H1 (cell line): ENCODE results near the gene SLC9C1.

Experiments
- POLR2A ChIP-seq, 2 experiments: IDR thresholded peaks; 1 replicate in 1 of 2; 2 replicates in 1 of 2; pipeline ENCODE4 v1.6.1; 2011; ENCODE audit warnings: low read depth in 2 of 2, low read length in 2 of 2, mild to moderate bottlenecking in 2 of 2; ENCODE audit errors: control extremely low read depth in 1 of 2
- SP4 ChIP-seq: IDR thresholded peaks from 2 replicates; pipeline ENCODE4 v1.6.1; 2012; ENCODE audit warnings: low read length, inconsistent platforms

DNA sequence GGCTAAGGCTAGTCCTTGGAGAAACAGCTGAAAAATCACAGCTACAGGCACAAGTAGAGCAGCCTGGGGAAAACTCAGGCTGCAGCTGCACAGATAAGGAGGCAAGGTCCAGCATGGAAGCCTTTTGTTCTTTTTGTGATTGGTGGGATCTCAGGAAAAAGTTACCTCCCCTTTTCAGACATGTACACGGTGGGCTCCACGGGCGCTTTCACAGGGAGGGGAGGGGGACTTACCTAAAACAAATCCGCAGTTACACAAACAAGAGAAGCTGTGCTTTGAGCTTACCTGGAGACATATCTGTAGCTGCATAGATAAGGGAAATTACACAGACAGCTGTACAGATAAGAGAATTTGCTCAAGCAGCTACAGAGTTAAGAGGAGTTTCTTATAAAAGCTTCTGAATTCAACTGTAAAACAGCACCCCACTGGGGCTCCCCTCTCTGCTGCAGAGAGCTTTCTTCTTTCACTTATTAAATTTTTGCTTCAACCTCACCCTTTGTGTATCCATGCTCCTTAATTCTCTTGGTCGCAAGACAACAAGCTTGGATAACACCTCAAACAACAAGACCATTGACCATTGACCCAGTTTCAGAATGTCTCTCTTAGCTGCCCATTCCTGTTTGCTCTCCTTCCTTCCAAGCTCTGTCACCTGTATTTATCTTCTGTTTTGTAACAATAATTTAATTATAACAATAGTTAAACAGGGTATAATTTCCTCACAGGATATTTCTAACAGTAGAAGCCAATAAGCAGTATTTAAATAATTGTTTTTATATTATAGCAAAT lies 28.0 kb upstream of the SLC9C1 start:
- TF ChIP-seq POLR2A (IDR thresholded peaks at IDR 0.05; ENCODE audit: control extremely low read depth in 1 of 2, low read depth in 2 of 2, low read length in 2 of 2) (no peak), SP4 (no peak)
